Measurements from ENCODE around the gene TEX26.

Gene TEX26

GRCh38 chr13:30932481-30933353 is at the start of gene TEX26:
Gene TEX26, plus strand, starts transcription at chr13:30932656. Its CDS starts 60 bp downstream, at chr13:30932716.
- DNase-seq (ENCODE audit: low read depth) = no peak

GRCh38 chr13:30882996-30883766 is 49.3 kb upstream of the TEX26 start:
- no peak for DNase-seq (ENCODE audit: low read depth)

More at GRCh38 chr13:30932481-30933353, at the start of gene TEX26:
- peak within 1 kb of the TSS; percentile 16 for H3K9ac ChIP-seq (ENCODE audit: low read length)
- H3K27me3 ChIP-seq (replicated peaks; ENCODE audit: control insufficient read depth, insufficient read depth, low read length) = no peaks in the 10 kb centered on the region
- no peak within 1 kb of the TSS for H3K4me3 ChIP-seq (ENCODE audit: low read length)
- H3K9me3 ChIP-seq (ENCODE audit: control insufficient read depth, low read length) = no peaks in the 10 kb centered on the region
- no peaks in the 10 kb centered on the region for H3K36me3 ChIP-seq (ENCODE audit: control insufficient read depth, insufficient read depth, low read length, severe bottlenecking)
- peaks cover 10% of the 10 kb centered on the region for H3K4me1 ChIP-seq (ENCODE audit: control insufficient read depth, insufficient read depth, low read length)

GRCh38 chr13:30884543-30884942 is 47.9 kb upstream of the TEX26 start:
- no peaks in the 10 kb centered on the region for H3K27me3 ChIP-seq (replicated peaks; ENCODE audit: control insufficient read depth, insufficient read depth, low read length)
- H3K36me3 ChIP-seq (ENCODE audit: control insufficient read depth, insufficient read depth, low read length, severe bottlenecking) = no peaks in the 10 kb centered on the region
- H3K9me3 ChIP-seq (ENCODE audit: control insufficient read depth, low read length) = peaks cover 5% of the 10 kb centered on the region
- no peak overlapping the region for H3K4me3 ChIP-seq (ENCODE audit: low read length)
- peaks cover 31% of the 10 kb centered on the region for H3K4me1 ChIP-seq (ENCODE audit: control insufficient read depth, insufficient read depth, low read length)
- DNase-seq (ENCODE audit: low read depth) = no peak
- no peak overlapping the region for H3K9ac ChIP-seq (ENCODE audit: low read length)

More at GRCh38 chr13:30882996-30883766, 49.3 kb upstream of the TEX26 start:
- Histone ChIP-seq H3K4me3 (ENCODE audit: low read length) (no peak overlapping the region), H3K4me1 (ENCODE audit: control insufficient read depth, insufficient read depth, low read length) (peaks cover 34% of the 10 kb centered on the region), H3K9ac (ENCODE audit: low read length) (no peak overlapping the region), H3K36me3 (ENCODE audit: control insufficient read depth, insufficient read depth, low read length, severe bottlenecking) (no peaks in the 10 kb centered on the region), H3K27me3 (replicated peaks; ENCODE audit: control insufficient read depth, insufficient read depth, low read length) (no peaks in the 10 kb centered on the region), H3K9me3 (ENCODE audit: control insufficient read depth, low read length) (no peaks in the 10 kb centered on the region)

GRCh38 chr13:30889196-30889690 is 43.2 kb upstream of the TEX26 start:
- Histone ChIP-seq H3K9ac (ENCODE audit: low read length) (no peak overlapping the region), H3K4me3 (ENCODE audit: low read length) (no peak overlapping the region), H3K9me3 (ENCODE audit: control insufficient read depth, low read length) (peaks cover 6% of the 10 kb centered on the region), H3K27me3 (replicated peaks; ENCODE audit: control insufficient read depth, insufficient read depth, low read length) (no peaks in the 10 kb centered on the region), H3K4me1 (ENCODE audit: control insufficient read depth, insufficient read depth, low read length) (peaks cover 13% of the 10 kb centered on the region), H3K36me3 (ENCODE audit: control insufficient read depth, insufficient read depth, low read length, severe bottlenecking) (no peaks in the 10 kb centered on the region)
- no peak for DNase-seq (ENCODE audit: low read depth)

- peak; percentile 49 for DNase-seq (ENCODE audit: low read depth)
- no peaks in the 10 kb centered on the region for H3K36me3 ChIP-seq (ENCODE audit: control insufficient read depth, insufficient read depth, low read length, severe bottlenecking)
- no peak overlapping the region for H3K4me3 ChIP-seq (ENCODE audit: low read length)
- H3K9ac ChIP-seq (ENCODE audit: low read length) = peak overlapping the region; percentile 54
- H3K27me3 ChIP-seq (replicated peaks; ENCODE audit: control insufficient read depth, insufficient read depth, low read length) = no peaks in the 10 kb centered on the region
- H3K4me1 ChIP-seq (ENCODE audit: control insufficient read depth, insufficient read depth, low read length) = peaks cover 41% of the 10 kb centered on the region
- H3K9me3 ChIP-seq (ENCODE audit: control insufficient read depth, low read length) = peaks cover 6% of the 10 kb centered on the region
These were observed 39.5 kb upstream of the TEX26 start for GRCh38 chr13:30892966-30893365.

GRCh38 chr13:30895773-30896172 is 36.7 kb upstream of the TEX26 start:
- peaks cover 67% of the 10 kb centered on the region for H3K4me1 ChIP-seq (ENCODE audit: control insufficient read depth, insufficient read depth, low read length)
- H3K27me3 ChIP-seq (replicated peaks; ENCODE audit: control insufficient read depth, insufficient read depth, low read length) = no peaks in the 10 kb centered on the region
- no peaks in the 10 kb centered on the region for H3K9me3 ChIP-seq (ENCODE audit: control insufficient read depth, low read length)
- H3K9ac ChIP-seq (ENCODE audit: low read length) = peak overlapping the region; percentile 86
- DNase-seq (ENCODE audit: low read depth) = peak; percentile 95
- H3K4me3 ChIP-seq (ENCODE audit: low read length) = peak overlapping the region; percentile 70
- no peaks in the 10 kb centered on the region for H3K36me3 ChIP-seq (ENCODE audit: control insufficient read depth, insufficient read depth, low read length, severe bottlenecking)

- H3K9me3 ChIP-seq (ENCODE audit: control insufficient read depth, low read length) = no peaks in the 10 kb centered on the region
- no peaks in the 10 kb centered on the region for H3K36me3 ChIP-seq (ENCODE audit: control insufficient read depth, insufficient read depth, low read length, severe bottlenecking)
- H3K27me3 ChIP-seq (replicated peaks; ENCODE audit: control insufficient read depth, insufficient read depth, low read length) = no peaks in the 10 kb centered on the region
- peak overlapping the region; percentile 48 for H3K9ac ChIP-seq (ENCODE audit: low read length)
- no peak for DNase-seq (ENCODE audit: low read depth)
- H3K4me3 ChIP-seq (ENCODE audit: low read length) = peak overlapping the region; percentile 16
- peaks cover 61% of the 10 kb centered on the region for H3K4me1 ChIP-seq (ENCODE audit: control insufficient read depth, insufficient read depth, low read length)
These were observed 34.4 kb upstream of the TEX26 start for GRCh38 chr13:30898070-30898469.

- H3K36me3 ChIP-seq (ENCODE audit: control insufficient read depth, insufficient read depth, low read length, severe bottlenecking) = no peaks in the 10 kb centered on the region
- DNase-seq (ENCODE audit: low read depth) = peak; percentile 92
- H3K27me3 ChIP-seq (replicated peaks; ENCODE audit: control insufficient read depth, insufficient read depth, low read length) = no peaks in the 10 kb centered on the region
- no peaks in the 10 kb centered on the region for H3K9me3 ChIP-seq (ENCODE audit: control insufficient read depth, low read length)
- peak overlapping the region; percentile 16 for H3K4me3 ChIP-seq (ENCODE audit: low read length)
- peak overlapping the region; percentile 48 for H3K9ac ChIP-seq (ENCODE audit: low read length)
- peaks cover 54% of the 10 kb centered on the region for H3K4me1 ChIP-seq (ENCODE audit: control insufficient read depth, insufficient read depth, low read length)
These were observed 33.7 kb upstream of the TEX26 start for GRCh38 chr13:30898678-30899241.

GRCh38 chr13:30900436-30900835 is 32.0 kb upstream of the TEX26 start:
- H3K27me3 ChIP-seq (replicated peaks; ENCODE audit: control insufficient read depth, insufficient read depth, low read length) = no peaks in the 10 kb centered on the region

GRCh38 chr13:30900952-30901749 is 31.3 kb upstream of the TEX26 start:
- no peak for DNase-seq (ENCODE audit: low read depth)
- no peaks in the 10 kb centered on the region for H3K27me3 ChIP-seq (replicated peaks; ENCODE audit: control insufficient read depth, insufficient read depth, low read length)
- peaks cover 44% of the 10 kb centered on the region for H3K4me1 ChIP-seq (ENCODE audit: control insufficient read depth, insufficient read depth, low read length)
- no peak overlapping the region for H3K9ac ChIP-seq (ENCODE audit: low read length)
- H3K9me3 ChIP-seq (ENCODE audit: control insufficient read depth, low read length) = no peaks in the 10 kb centered on the region
- no peak overlapping the region for H3K4me3 ChIP-seq (ENCODE audit: low read length)
- H3K36me3 ChIP-seq (ENCODE audit: control insufficient read depth, insufficient read depth, low read length, severe bottlenecking) = no peaks in the 10 kb centered on the region

More at GRCh38 chr13:30900436-30900835, 32.0 kb upstream of the TEX26 start:
- no peaks in the 10 kb centered on the region for H3K36me3 ChIP-seq (ENCODE audit: control insufficient read depth, insufficient read depth, low read length, severe bottlenecking)
- no peak for DNase-seq (ENCODE audit: low read depth)
- no peak overlapping the region for H3K9ac ChIP-seq (ENCODE audit: low read length)
- no peaks in the 10 kb centered on the region for H3K9me3 ChIP-seq (ENCODE audit: control insufficient read depth, low read length)
- H3K4me1 ChIP-seq (ENCODE audit: control insufficient read depth, insufficient read depth, low read length) = peaks cover 47% of the 10 kb centered on the region
- H3K4me3 ChIP-seq (ENCODE audit: low read length) = no peak overlapping the region

Measured in adipocyte (in vitro differentiated cells).